Iris pigment epithelial cell (primary cell): Measurements from ENCODE around the gene ATOH7.
A peak's percentile ranks its signal among the peaks of the same experiment; 100 is the strongest.
"Not testable (repeated sequence)": the region's sequence is repeated elsewhere in the genome, so short reads cannot be mapped to it uniquely, and the experiment has no call there.

ENCODE experiments used
- DNase-seq: peaks from one replicate; pipeline ENCODE4 v3.0.0-alpha.2; 2011; ENCODE audit warnings: low read depth

The ATOH7 gene

GRCh38 chr10:68231817-68232251, at the start of gene ATOH7:
Gene ATOH7, minus strand, starts transcription at chr10:68232113. Its CDS starts 436 bp downstream, at chr10:68231677.
- no peak for DNase-seq

- no peak for DNase-seq
Measured at GRCh38 chr10:68280758-68281157, 48.8 kb upstream of the ATOH7 start.

- DNase-seq: not testable (repeated sequence)
Measured at GRCh38 chr10:68278906-68279753, 47.2 kb upstream of the ATOH7 start.

GRCh38 chr10:68277814-68278213, 45.9 kb upstream of the ATOH7 start:
- DNase-seq: not testable (repeated sequence)

- DNase-seq: no peak
Measured at GRCh38 chr10:68276224-68276623, 44.3 kb upstream of the ATOH7 start.

GRCh38 chr10:68275600-68276126, 43.8 kb upstream of the ATOH7 start:
- DNase-seq: no peak

- DNase-seq: no peak
Measured at GRCh38 chr10:68272833-68273232, 40.9 kb upstream of the ATOH7 start.

- peak; percentile 18 for DNase-seq
Measured at GRCh38 chr10:68271196-68271882, 39.4 kb upstream of the ATOH7 start.

GRCh38 chr10:68269562-68270290, 37.8 kb upstream of the ATOH7 start:
- DNase-seq: no peak

- DNase-seq: no peak
Measured at GRCh38 chr10:68261132-68261856, 29.4 kb upstream of the ATOH7 start.

GRCh38 chr10:68253346-68253745, 21.4 kb upstream of the ATOH7 start:
- DNase-seq: no peak

GRCh38 chr10:68251625-68252495, 19.9 kb upstream of the ATOH7 start:
- no peak for DNase-seq

- DNase-seq: no peak
Measured at GRCh38 chr10:68251151-68251550, 19.2 kb upstream of the ATOH7 start.

- DNase-seq: no peak
Measured at GRCh38 chr10:68249297-68249696, 17.4 kb upstream of the ATOH7 start.

GRCh38 chr10:68247931-68248330, 16.0 kb upstream of the ATOH7 start:
- DNase-seq: no peak

- DNase-seq: not testable (repeated sequence)
Measured at GRCh38 chr10:68246397-68246796, 14.5 kb upstream of the ATOH7 start.

GRCh38 chr10:68242051-68242450, 10.1 kb upstream of the ATOH7 start:
- DNase-seq: no peak

GRCh38 chr10:68239596-68240150, 7.8 kb upstream of the ATOH7 start:
- peak; percentile 68 for DNase-seq

- DNase-seq: no peak
Measured at GRCh38 chr10:68239069-68239468, 7.2 kb upstream of the ATOH7 start.

GRCh38 chr10:68238371-68238770, 6.5 kb upstream of the ATOH7 start:
- DNase-seq: no peak
